GM12864 (cell line): ENCODE results near the gene PTPRT.
A peak's percentile ranks its signal among the peaks of the same experiment; 100 is the strongest.

Experiments used
- DNase-seq: peaks from one replicate; pipeline ENCODE4 v3.0.0-alpha.2; 2011; ENCODE audit warnings: low read depth
- H3K4me3 ChIP-seq: 2 replicates; pipeline ENCODE4 v1.5.1; 2011; ENCODE audit warnings: mild to moderate bottlenecking, low read depth, low read length, control low read depth
- TF ChIP-seq, protein P1 (sequence below): IDR thresholded peaks from 2 replicates; pipeline ENCODE4 v1.5.1; 2011; ENCODE audit warnings: low read depth, mild to moderate bottlenecking, moderate library complexity, low read length, control low read depth, inconsistent platforms; ENCODE audit errors: missing control alignments

The PTPRT gene

DNA sequence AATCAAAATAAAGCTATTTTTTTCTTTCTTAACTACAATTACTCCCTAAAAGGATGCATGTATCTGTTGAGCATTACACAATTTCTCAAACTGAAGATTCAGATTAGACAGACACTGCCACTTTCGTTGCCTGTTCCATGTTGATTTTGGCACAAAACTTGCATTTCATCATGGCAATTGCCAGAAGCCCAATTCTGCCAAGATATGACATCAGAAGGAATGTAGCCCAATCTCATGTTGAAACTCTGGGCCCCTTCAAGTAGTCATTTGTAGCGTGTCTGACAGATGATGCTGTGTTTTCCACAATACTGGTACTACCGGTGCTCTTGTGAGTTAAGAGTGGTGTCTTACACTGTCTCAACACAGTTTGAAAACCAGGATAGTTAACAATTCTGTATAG is 705.4 kb downstream of the PTPRT start:
- no peak overlapping the region for H3K4me3 ChIP-seq
- no peak for DNase-seq
- TF ChIP-seq, protein P1, sequence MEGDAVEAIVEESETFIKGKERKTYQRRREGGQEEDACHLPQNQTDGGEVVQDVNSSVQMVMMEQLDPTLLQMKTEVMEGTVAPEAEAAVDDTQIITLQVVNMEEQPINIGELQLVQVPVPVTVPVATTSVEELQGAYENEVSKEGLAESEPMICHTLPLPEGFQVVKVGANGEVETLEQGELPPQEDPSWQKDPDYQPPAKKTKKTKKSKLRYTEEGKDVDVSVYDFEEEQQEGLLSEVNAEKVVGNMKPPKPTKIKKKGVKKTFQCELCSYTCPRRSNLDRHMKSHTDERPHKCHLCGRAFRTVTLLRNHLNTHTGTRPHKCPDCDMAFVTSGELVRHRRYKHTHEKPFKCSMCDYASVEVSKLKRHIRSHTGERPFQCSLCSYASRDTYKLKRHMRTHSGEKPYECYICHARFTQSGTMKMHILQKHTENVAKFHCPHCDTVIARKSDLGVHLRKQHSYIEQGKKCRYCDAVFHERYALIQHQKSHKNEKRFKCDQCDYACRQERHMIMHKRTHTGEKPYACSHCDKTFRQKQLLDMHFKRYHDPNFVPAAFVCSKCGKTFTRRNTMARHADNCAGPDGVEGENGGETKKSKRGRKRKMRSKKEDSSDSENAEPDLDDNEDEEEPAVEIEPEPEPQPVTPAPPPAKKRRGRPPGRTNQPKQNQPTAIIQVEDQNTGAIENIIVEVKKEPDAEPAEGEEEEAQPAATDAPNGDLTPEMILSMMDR = no peak

DNA sequence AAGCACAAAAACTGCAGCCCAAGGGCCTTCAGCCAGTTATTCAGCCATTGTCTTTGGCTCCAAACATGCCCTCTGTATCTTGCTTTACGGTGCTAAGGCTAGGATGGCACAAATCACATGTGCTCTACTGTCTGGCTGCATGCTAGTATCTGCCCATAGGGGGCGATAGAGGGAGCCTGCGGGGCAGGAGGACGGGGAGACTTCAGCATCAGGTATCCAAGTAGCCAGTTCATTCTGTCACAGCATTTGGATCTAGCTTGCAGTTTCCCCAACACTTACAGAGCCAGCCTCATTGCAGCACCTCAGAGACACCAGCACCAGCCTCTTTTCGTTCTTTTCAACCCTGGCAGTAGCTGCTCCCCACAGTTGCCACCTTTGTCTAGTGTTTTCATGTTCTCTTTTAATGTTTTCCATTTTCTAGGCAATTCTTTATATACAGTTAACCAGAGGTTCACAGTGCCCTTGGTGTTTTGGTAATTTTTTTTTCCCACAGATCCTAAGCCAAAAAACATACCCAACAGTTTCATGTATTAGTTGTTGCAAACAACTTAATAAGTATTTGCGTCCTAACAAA is 705.9 kb downstream of the PTPRT start:
- TF ChIP-seq, protein P1 = peak; percentile 78
- DNase-seq = no peak
- no peak overlapping the region for H3K4me3 ChIP-seq

DNA sequence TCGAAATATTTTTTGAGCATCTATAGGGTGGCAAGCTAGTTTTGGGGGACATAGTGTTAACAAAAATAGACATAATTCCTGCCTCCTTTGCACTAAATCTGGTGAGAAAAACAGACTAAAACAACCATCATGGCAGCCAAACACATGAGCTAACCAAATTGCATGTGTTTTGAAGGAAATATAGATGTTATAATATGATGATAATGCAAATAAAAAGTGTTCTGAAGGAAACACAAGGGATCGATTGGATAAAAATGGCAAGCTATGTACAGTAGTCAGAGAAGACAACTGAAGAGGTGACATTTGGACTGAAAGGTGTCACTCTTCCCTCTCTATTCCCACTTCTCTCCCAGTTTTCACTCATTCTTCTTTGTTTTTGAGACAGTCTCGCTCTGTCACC is 706.9 kb downstream of the PTPRT start:
- TF ChIP-seq, protein P1 = no peak
- H3K4me3 ChIP-seq = no peak overlapping the region
- no peak for DNase-seq

DNA sequence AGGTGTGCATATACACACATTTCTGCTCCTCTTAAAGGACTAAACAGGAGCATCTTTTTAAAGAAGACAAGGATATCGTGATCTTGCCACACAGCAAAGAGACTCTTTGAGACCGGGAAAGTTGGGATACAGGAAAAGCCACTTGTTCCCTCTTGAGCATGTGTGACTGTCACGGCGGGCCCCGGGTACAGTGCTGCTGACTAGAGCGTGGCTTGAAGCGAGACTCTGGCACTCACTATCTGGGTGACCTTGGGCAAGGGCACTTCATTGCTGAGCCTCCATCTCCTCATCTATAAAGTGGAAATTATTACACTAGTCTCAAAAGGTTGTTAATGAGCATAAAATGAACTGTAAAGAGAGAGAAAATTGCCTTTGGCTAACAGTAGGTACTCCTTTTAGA is 713.9 kb downstream of the PTPRT start:
- TF ChIP-seq, protein P1 = no peak
- no peak for DNase-seq
- no peak overlapping the region for H3K4me3 ChIP-seq

DNA sequence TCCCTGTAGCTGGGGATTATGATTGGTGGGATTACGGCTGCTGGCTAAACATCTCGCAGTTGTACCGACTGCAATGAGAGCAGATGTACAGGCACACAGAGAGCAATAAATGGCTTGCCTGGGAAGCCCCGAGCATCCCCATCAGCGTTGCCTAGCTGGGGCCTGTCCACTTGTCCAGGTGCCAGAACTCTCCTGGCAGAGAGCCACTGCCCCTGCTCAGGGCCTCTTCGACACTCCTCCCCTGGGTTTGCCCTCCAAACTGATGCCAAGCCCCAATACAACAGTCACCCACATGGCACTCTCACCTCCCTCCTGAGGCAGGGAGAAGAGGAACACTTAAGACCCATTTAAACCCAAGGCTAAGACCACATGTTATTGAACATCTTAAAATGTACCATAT is 715.1 kb downstream of the PTPRT start:
- no peak for DNase-seq
- TF ChIP-seq, protein P1 = no peak
- no peak overlapping the region for H3K4me3 ChIP-seq

DNA sequence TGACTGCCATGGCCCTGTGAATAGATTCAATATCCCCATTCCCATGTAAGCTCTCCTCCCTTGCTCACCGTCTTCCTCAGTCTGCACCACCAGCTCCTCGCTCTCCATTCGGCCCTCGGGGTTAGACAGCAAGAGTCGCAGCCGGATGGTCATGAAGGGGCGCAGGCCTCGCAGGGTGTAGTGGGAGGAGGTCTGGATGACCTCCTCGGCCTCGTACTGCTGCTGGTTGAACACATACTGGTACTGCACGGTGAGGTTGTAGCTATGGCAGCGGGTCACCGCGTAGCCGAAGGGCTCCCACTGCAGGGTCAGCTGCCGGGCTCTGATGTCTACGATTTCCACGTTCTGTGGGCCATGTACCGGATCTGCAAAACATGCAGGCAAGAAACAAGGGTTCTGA is 717.5 kb downstream of the PTPRT start:
- TF ChIP-seq, protein P1 = no peak
- no peak for DNase-seq
- no peak overlapping the region for H3K4me3 ChIP-seq

DNA sequence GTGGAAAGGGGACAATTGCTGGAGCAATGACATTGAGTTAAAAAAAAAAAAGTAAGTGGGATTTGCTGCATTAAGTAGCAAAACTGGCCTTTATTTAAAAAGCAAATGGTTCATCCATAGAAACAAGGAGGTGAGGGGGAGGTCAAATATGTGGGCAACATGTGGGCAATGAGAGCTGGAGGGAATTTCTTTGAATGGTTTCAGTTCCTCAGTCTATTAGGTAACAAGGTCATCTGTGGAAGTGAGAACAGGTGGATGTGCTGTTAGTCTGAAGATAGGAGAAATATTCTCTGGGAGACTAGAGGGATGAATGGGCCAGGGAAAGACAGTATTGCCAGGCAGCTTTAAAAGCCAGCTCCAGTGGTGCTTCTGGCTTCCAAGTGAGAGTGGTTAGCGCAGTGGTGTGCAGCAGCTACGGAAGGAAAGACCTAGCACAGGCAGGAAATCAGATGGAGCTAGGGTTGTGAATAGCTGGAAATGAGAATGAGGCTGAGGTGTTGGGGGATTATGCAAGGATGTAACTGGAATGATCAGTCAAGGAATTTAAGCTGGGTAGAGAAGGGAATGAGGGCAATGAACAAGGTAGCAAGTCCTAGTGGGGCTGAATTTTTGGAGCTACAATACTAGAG is 727.6 kb downstream of the PTPRT start:
- TF ChIP-seq, protein P1 = no peak
- H3K4me3 ChIP-seq = no peak overlapping the region
- no peak for DNase-seq
